RPMI7951 (cell line): ENCODE results near the gene SLC25A5. TPM values are rescaled to one million over a fixed set of nuclear protein-coding genes. Genes with fewer than 3 reads are reported as not detected.
"Not testable (repeated sequence)": the region's sequence is repeated elsewhere in the genome, so short reads cannot be mapped to it uniquely, and the experiment has no call there.

ENCODE experiments used
- DNase-seq: peaks from one replicate; pipeline ENCODE4 v3.0.0-alpha.2; 2012; ENCODE audit warnings: low read depth
- total RNA-seq: library from RNA; depleted of rRNA; stranded (reverse); fragments of >200 nt; shearing (Covaris generic); gene quantifications from 2 replicates; pipeline ENCODE4 v1.2.3, GENCODE V29; 2014

Gene SLC25A5
- total RNA-seq, 1 experiment from 2014 or later = 289 TPM

DNA sequence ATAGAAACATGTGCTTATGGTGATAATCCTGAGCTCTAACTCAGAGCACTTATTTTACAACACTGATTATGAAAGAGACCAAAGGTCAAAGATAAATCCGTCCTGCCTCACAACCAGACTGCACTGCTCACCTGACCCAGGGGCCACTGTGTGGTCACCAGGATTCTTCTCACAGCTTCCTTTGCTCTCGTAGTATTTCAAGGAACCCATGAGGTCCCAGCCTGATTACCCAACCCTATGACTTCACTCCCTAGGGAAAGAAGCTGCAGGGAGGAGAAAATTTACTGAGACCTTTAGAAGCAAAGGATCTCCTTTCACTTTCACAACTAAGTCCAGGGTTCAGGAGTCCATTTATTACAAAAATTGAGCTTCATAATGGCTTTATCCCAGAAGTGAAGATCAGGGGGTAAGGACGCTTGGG is 9.6 kb downstream of the SLC25A5 start:
- peak; percentile 49 for DNase-seq

DNA sequence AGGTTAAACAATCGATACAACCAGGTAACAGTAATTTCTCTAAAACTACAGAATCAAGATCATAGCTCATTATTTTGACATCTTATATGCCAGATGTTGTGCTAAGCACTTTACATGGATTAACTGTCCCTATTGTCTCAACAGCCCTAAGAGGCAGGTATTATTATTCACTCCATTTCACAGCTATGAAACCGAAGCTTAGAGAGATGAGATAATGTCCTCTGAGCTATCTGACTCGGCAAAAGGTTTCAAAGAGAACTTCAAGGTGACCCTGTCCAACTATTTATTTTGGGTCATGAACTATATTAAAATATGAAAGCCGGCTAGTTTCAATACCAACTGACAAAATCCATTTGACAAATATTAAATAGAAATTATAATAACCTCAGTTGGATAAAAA is 10.3 kb downstream of the SLC25A5 start:
- no peak for DNase-seq

DNA sequence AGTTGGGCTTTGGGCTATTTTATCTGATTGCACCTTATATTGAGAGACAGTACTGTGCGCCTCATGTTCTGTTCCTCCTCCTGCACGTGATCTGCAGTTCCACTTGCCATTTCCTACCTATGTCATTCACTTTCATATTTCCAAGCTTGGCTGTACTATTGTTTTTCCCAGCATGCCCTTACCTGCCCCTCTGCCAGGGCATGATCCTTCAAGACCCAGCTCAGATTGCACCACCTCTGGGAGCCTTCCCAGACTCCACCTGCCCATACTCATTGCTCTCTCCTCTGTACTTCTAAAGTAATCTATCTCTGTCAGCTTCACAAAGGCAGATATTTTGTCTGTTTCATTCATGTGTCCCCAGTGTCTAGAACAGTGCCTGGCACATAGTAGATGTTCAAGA is 11.6 kb downstream of the SLC25A5 start:
- DNase-seq = no peak

DNA sequence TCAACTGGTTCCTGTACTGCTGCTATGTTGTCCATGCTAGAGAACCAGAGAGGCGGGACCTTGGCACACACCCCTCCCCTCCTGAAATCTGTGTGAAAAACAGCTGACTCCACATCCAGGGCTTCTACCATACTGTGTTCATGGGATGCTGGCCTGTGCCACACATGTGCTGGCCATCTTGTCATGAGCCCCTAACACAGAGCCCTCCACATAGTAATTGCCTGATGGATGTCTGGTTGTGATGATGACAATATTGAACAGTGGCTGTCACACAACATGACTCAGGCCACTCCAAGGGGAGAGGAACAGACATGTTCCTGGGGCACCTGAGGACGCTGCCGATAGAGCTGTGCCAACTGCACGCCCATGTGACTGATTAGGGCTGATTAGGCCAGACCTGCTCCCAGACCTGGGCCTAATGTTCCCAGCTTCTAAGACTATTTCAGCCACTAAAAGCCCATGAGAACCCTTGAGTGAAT is 13.1 kb downstream of the SLC25A5 start:
- DNase-seq = no peak

DNA sequence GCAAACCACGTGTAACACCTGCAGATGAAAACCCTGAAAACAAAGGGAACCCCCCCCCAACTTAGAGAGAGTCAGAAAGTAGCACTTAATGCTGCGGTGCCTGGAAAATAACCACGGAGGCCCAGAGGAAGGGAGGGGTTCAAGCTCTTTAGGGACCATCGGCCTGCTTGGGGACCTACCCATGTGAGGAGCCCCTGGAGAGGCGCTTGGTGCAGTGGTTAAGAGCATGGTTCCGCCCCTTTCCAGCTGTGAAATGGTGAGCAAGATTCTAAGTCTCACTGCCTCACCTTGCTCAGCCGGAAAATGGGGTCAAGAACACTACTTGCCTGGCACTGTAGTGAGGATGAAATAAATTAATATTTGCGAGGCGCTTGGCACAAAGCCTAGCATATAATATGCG is 13.8 kb downstream of the SLC25A5 start:
- DNase-seq = no peak

DNA sequence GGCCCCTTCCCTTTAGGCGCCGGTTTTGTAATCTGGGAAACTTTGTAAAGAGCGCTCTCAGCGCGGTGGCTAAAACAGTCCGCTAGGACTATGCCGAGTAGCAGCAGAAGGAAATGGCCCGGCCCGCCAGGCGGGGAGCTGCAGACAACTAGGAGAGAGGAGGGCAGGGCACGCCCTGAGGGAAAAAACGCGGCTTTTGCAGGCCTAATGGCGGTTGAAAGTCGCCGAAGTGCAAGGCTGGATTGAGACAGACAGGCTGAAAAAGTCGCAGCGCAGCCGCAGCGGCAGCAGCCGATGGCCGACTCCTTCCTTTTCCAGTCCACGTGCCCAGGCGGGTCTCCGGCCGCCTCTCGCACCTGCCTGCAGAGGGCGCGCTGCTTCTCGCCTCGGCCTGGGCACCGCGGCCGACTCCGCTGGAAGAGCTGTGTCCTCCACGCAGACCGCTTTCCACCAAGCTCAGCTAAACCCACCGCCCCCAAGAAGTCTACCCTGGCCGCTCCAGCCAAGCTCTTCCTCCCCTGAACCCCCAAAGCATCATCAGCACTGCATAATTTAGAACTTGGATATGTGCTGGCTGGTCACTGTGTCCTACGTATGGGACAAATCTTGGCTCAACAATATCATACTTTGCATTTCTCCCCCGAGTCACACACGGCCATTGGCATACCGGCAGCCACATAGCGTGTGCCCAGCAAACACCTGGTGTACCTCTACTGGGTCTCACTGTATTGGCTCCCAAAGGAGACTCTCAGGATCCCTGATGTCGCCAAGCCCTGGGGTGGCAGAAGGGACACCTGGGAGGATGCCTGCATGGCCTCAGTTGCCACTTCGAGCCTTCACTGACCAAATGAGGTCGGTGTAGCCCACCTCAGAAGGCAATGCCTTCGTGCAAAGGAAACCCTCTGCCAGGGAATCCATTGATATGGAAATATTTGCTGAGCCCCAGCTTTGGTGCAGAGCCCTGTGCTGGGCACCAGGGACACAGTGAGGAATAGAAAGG is 14.5 kb downstream of the SLC25A5 start:
- DNase-seq = peak; percentile 65

DNA sequence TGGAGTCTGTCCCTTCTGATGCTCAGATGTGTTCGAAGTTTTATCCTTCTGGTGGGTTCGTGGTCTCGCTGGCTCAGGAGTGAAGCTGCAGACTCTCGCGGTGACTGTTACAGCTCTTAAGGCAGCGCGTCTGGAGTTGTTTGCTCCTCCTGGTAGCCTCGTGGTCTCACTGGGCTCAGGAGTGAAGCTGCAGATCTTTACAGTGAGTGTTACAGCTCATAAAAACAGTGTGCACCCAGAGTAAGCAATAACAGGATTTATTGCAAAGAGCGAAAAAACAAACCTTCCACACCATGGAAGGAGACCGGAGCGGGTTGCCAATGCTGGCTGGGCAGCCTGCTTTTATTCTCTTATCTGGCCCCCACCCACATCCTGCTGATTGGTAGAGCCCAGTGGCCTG is 18.5 kb downstream of the SLC25A5 start:
- DNase-seq = no peak

DNA sequence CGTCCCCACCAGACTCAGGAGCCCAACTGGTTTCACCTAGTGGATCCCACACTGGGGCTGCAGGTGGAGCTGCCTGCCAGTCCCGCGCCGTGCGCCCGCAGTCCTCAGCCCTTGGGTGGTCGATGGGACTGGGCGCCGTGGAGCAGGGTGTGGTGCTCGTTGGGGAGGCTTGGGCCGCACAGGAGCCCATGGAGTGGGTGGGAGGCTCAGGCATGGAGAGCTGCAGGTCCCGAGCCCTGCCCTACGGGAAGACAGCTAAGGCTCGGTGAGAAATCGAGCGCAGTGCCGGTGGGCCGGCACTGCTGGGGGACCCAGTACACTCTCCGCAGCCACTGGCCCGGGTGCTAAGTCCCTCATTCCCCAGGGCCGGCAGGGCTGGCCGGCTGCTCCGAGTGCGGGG is 19.5 kb downstream of the SLC25A5 start:
- DNase-seq = not testable (repeated sequence)

DNA sequence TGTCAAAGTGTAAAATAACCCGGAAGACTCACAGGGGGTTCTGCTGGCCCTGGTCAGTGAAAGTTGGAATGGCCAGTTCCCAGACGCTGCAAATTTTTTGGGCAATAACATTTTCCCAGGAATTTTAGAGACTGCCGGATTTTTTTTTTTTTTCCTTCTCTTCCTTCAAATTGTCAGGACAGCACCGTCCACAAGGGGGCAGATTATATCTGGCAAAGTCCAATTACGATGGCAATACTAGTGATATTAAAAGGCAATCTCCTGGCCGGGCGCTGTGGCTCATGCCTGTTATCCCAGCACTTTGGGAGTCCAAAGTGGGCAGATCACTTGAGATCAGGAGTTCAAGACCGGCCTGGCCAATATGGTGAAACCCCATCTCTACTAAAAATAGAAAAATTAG is 20.5 kb downstream of the SLC25A5 start:
- peak; percentile 40 for DNase-seq

DNA sequence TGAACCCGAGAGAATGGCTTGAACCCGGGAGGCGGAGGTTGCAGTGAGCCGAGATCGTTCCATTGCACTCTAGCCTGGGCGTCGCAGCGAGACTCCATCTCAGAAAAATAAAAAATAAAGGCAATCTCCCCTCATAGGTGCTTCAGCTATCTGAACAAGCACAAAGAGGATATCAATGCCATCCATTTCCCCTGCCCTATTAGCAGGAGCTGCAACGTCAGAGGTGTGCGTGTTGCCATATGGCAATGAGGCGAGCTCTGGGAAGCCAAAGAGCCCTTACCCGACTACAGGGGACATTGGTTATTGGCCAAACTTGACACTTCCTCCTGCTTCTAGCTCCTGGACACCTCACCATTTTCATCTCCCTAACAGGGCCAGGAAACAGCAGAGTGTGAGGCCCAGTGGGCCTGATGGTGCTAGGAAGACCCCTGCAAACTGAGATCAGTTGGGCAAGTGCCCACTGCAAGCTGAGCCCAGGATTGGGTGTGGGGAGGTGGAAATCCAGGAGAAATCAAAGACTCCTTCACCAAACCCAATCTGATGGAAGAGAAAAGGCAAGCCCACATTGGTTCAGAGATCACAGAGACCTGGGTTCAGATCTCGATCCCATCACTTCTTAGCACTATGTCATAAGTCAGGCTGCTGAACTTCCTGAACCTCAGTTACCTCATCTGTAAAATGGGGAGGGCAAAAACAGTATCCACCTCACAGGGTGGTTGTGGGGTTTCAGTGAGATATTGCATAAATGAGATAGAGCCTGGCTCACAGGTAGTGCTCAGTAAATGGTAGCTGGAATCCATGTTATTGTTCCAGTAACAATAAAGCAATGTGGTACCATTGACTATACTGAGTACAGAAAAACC is 21.2 kb downstream of the SLC25A5 start:
- no peak for DNase-seq

DNA sequence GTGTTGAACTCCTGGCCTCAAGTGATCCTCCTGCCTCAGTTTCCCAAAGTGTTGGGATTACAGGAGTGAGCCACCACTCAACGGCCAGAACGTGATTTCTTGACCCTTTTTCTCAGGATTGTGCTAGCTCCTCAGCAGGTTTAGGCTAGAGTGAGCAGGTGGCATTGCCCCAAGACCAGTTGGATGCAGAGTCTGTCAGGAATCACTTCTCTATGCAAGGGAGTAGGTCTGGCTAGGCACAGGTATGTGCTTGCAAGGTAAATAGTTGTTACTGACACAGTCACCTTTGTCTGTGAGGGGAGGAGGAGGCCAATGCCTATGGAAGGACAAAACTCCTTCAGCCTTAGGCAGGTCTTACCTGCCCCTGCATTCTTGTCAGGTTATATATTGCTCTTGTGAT is 24.2 kb downstream of the SLC25A5 start:
- no peak for DNase-seq

DNA sequence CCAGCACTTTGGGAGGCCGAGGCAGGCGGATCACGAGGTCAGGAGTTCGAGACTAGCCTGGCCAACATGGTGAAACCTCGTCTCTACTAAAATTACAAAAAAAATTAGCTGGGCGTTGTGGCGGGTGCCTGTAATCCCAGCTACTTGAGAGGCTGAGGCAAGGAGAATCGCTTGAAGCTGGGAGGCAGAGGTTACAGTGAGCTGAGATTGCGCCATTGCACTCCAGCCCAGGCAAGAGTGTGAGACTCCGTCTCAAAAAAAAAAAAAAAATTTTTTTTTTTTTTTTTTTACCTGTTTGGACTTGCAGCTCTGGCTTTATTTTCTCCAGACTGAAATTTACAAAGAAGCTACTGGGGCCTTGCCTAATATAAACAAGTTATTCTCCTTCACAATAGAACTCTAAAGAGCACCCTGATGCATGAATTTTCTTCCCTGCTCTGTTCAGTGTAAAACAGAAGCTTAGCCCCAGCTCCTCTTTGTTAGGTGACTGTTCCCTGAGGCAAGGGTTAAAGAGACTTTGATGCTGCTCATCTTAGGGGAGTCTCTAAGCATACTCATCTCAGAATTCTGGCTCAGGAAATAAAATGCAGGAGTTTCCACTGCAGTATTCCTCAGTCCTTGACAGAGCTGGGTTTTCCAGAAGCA is 25.7 kb downstream of the SLC25A5 start:
- DNase-seq = not testable (repeated sequence)

DNA sequence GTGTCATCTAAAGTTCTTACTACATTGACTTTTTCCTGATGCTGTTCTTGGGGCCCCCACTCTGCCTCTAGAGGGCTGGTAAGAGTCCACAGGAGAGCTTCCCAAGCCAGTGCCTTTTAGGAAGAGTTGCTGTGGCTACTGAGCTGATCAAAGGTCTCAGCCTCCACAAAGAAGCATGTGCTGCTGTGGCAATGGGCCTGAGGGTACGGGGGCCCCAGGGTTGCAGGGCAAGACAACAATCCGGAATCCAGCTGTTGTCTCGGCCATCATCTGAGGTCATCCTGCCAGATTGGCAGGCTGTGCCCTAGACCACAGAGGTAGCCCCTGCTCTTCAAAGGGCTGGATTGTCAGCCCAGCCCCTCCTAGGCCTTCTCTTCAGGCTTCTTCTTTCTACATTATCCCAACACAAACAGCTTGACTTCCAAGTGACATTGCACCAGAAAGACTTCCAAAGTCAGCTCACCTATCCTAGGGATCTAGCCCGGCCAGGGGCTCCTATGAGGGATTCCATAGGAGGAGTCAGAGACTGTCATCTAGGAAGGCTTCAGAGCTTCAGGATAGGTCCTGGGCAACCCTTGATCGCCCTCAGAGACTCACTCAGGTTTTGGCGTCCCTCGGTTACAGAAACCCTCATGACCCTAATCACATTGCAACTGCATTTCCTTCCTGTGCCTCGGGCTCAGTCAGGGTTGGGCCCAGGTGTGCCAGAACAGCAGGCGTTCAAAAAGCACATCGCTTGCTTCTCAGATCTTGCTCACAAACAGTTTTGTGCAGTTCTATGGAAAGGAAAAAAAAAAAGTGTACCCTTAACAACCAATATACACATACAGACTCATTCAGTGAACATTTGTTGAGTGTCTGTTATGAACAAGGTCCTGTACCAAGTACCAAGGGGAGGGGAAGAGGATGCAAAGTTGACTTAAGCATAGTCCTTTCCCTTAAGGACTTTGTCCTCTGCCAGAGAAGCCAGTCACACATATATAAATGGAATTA is 27.8 kb downstream of the SLC25A5 start:
- no peak for DNase-seq

DNA sequence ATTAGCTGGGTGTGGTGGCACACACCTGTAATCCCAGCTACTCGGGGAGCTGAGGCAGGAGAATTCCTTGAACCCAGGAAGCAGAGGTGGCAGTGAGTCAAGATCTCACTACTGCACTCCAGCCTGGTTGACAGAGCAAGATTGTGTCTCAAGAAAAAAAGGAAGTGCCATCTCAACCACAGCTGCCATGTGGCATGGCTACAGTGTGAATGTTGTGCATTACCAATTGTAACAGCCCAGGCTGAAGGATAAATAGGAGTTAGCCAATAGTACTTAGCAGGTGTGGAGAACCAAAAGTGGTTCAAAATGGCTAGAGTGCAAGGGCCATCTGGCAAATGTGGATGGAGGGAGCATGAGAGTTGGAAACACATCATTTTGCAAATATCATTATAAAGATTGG is 28.9 kb downstream of the SLC25A5 start:
- DNase-seq = no peak

DNA sequence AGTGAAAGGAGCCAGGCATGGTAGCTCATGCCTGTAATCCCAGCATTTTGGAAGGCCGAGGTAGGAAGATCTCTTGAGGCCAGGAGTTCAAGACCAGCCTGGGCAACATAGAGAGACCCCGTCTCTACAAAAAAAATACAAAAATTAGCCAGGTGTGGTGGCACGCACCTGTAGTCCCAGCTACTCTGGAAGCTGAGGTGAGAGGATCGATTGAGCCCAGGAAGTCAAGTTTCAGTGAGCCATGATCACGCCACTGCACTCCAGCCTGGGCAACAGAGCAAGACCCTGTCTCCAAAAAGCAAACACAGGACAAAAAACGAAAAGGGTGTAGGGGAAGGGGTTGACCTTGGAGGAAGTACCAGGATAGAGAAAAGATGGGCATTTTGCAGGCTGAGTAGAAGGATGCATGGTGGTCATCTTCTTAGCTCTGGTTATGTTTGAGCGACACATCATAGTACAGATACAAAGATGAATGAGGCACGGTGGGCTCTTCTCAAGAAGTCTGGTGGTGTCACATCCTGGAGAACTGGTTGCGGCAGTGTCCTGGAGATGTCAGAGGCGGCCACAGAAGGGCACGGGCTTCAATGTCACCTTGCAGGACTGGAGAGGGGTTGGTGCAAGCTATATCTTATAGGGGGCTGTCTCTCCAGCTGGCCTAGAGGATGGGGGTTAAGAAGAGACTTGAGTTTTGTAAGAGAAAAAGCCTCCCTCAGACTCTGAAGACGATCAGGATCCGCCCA is 32.0 kb downstream of the SLC25A5 start:
- DNase-seq = no peak

DNA sequence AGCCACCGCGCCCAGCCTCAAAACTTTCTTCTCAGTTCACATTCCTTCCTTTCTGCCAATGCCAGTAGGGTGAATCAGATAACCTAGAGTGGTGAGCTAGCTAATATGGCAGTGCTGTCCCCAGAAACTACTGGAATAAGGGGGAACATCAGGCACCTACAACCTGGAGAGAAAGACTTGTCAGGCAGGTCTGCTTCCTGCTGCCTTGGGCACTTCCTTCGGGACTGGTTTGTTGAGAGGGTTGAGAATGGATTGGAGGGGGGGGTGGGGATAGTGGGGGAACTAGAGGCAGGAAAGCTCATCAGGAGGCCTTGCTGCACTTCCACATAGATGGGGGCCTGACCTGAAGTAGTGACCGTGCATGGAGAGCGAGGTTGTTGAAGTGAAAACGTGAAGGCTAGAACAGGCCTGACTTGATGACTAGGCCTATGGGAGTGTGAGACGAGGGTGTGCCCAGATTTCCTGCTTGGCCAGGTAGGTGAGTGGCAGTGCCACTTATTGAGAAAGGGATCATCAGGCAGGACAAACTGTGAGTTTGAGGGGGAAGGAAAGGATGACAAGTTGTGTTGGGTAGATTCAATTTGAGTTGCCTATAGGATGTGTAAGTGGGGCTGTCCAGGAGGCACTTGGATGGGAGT is 33.4 kb downstream of the SLC25A5 start:
- DNase-seq = no peak

DNA sequence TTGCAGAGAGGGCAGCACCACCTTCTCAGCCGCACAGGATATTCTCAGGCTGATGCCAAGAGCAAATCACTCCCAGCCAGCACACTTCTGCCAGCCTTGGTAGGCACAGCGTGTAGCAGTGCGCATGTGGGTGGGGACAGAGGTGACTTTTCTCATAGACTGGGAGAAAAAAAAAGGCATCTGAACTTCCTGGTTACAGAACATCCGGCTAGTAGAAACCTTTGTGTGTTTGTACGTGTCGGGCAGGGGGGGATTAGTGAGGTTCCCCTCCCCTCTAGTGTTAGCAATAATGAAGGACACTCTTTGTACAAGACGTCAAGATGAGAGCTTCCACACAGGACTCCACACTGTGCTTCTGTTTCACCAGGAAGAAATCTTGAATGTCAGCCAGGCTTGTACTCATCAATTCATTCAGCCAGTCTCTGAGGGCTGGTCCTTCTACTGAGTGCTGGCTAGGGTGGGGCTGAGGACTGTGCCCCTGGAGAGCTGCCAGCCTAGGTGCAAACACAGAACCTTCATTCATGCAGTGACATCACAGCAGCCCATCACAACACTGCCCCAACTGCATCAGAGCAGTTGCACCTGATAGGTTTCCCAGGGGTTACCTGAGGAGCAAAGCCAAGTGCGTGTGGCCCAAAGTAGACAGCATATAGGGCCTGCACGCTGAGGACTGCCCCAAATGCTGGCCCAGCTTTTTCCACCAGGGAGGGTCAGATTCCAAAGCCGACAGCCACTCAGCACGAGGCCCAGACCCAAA is 34.7 kb downstream of the SLC25A5 start:
- DNase-seq = no peak

DNA sequence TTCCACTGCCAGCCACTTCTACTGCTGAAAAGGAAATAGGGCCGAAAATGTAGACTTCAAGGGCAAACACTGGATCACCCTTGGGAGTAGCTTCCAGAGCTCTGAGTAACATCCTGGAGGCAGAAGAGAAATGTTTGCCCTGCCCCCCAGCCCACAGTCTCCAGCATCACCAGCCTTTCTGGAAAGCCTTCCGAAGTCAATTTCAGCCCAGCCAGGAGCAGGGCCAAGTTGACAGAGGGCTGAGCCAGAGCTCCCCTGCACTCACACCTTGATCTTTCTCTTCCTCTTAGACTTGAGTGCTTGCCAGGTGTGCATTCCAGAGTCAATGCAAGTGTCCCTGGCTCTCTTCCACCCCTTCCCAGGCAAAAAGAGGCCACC is 35.2 kb downstream of the SLC25A5 start:
- peak; percentile 62 for DNase-seq

DNA sequence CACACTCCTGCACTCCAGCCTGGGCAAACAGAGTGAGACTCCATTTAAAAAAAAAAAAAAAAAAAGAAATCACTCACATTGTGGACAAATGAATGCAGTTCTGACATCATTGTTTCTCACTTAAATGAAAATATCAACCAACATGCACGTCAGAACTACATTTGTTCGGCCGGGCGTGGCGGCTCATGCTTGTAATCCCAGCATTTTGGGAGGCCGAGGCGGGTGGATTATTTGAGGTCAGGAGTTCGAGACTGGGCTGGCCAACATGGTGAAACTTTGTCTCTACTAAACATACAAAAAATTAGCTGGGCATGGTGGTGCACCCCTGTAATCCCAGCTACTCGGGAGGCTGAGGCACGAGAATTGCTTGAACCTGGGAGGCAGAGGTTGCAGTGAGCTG is 36.9 kb downstream of the SLC25A5 start:
- not testable (repeated sequence) for DNase-seq
